ENCODE data around the gene CUBN.

Gene CUBN

DNA sequence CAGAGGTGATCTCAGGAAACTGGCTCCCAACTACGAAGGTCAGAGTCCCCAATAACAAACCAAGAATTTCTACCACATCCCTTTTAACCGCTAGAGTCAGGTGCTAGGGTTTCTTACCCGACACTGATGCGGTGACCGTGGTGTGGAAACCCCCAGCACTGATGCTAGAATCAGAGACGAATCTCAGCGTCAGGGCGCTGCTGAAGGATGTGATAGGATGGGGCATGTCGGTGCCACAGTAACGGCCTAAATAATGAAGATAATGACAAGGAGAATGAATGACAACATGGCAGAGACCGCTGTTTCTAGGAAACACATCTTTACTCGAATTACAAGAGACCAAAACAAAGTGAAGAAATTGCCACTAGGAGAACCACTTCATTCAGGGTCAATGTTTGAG lies 181.2 kb downstream of the CUBN start:
- H3K9ac ChIP-seq (ENCODE audit: low read depth, low read length), result no peak overlapping the region
- no peaks in the 10 kb centered on the region for H3K36me3 ChIP-seq (ENCODE audit: insufficient read depth, low read length)
- H3K9me3 ChIP-seq (replicated peaks; ENCODE audit: low read length), result no peaks in the 10 kb centered on the region
- peaks cover 29% of the 10 kb centered on the region for H3K4me1 ChIP-seq (ENCODE audit: control insufficient read depth, insufficient read depth, low read length)
- no peak overlapping the region for H3K4me3 ChIP-seq (ENCODE audit: low read length)
- H3K4me2 ChIP-seq (ENCODE audit: low read length), result no peak overlapping the region
- H3K27me3 ChIP-seq (ENCODE audit: control insufficient read depth, insufficient read depth, low read length), result no peaks in the 10 kb centered on the region

DNA sequence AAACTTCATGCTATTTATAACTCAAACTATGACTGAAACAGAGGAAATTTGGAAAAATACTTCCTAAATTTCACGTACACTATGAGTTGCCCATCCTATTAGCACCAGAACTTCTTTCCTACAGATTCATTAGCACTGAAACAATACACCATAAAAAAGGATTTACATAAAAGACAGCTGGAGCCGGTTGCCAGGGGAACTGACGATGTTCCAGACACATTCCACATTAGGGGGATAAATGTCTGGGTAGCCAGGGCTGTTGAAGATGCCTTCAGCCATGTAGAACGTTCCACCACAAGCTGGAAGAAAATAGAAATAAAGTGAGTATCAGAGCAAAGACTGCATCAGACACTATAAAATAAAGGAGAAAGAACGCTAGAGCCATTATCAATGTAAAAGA lies 182.5 kb downstream of the CUBN start:
- Histone ChIP-seq H3K27me3 (ENCODE audit: control insufficient read depth, insufficient read depth, low read length) (no peaks in the 10 kb centered on the region), H3K4me1 (ENCODE audit: control insufficient read depth, insufficient read depth, low read length) (peaks cover 35% of the 10 kb centered on the region), H3K4me2 (ENCODE audit: low read length) (no peak overlapping the region), H3K9ac (ENCODE audit: low read depth, low read length) (no peak overlapping the region), H3K36me3 (ENCODE audit: insufficient read depth, low read length) (no peaks in the 10 kb centered on the region), H3K4me3 (ENCODE audit: low read length) (no peak overlapping the region), H3K9me3 (replicated peaks; ENCODE audit: low read length) (no peaks in the 10 kb centered on the region)

DNA sequence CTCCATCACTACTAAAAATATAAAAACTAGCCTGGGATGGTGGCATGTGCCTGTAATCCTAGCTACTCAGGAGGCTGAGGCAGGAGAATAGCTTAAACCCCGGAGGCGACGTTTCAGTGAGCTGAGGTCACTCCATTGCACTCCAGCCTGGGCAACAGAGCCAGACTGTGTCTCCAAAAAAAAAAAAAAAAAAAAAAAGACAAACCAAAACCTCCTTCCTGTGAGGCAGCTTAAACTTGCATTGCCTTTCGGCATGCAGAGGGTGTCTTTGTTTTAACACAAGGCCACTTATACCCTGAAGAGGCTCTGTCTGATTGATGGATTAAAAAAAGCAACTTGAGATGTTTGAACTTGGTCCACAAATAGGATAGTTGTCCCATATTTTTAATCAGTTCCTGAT lies 184.0 kb downstream of the CUBN start:
- Histone ChIP-seq H3K4me1 (ENCODE audit: control insufficient read depth, insufficient read depth, low read length) (peaks cover 25% of the 10 kb centered on the region), H3K27me3 (ENCODE audit: control insufficient read depth, insufficient read depth, low read length) (no peaks in the 10 kb centered on the region), H3K36me3 (ENCODE audit: insufficient read depth, low read length) (no peaks in the 10 kb centered on the region), H3K4me3 (ENCODE audit: low read length) (no peak overlapping the region), H3K9ac (ENCODE audit: low read depth, low read length) (no peak overlapping the region), H3K9me3 (replicated peaks; ENCODE audit: low read length) (no peaks in the 10 kb centered on the region), H3K4me2 (ENCODE audit: low read length) (no peak overlapping the region)

DNA sequence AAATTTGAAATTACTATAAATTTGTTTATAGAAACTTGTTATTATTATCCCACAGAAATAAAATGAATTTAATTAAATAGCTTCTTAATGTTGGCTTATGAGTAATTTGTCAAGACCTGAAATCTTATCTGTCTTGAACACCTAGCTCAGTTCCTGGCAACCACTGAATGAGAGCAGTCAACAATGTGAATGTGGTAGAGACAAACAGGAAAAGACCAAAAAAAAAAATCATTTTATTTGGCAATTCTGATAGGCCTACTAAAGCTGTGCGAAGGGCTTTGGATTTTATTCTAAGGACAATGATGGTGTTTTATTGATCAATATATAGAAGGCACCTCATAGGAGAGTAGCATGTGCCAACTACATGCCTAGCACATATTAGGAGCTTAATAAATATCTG lies 184.6 kb downstream of the CUBN start:
- H3K27me3 ChIP-seq (ENCODE audit: control insufficient read depth, insufficient read depth, low read length), result no peaks in the 10 kb centered on the region
- H3K9ac ChIP-seq (ENCODE audit: low read depth, low read length), result no peak overlapping the region
- H3K4me2 ChIP-seq (ENCODE audit: low read length), result no peak overlapping the region
- peaks cover 23% of the 10 kb centered on the region for H3K4me1 ChIP-seq (ENCODE audit: control insufficient read depth, insufficient read depth, low read length)
- H3K36me3 ChIP-seq (ENCODE audit: insufficient read depth, low read length), result no peaks in the 10 kb centered on the region
- no peaks in the 10 kb centered on the region for H3K9me3 ChIP-seq (replicated peaks; ENCODE audit: low read length)
- no peak overlapping the region for H3K4me3 ChIP-seq (ENCODE audit: low read length)

DNA sequence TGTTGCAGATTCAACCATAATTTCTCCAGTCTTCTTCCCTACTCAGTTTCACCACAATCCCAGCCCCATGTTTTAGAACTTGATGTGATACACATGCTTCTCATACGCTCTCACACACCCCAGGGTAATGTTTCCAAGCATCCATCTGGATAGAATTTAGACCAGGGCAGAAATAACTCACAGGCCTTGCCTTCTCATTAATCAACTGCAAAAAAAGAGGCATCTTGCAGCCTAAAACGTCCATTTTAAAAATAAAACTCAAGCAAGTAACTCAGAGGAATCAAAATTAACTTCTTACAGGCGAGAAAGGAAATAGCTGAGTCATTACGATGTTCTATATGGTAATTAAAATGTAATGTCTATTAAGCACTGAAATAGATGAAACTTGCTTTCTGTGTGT lies 185.2 kb downstream of the CUBN start:
- peak overlapping the region; percentile 39 for H3K4me2 ChIP-seq (ENCODE audit: low read length)
- H3K4me3 ChIP-seq (ENCODE audit: low read length), result no peak overlapping the region
- H3K4me1 ChIP-seq (ENCODE audit: control insufficient read depth, insufficient read depth, low read length), result peaks cover 23% of the 10 kb centered on the region
- no peaks in the 10 kb centered on the region for H3K9me3 ChIP-seq (replicated peaks; ENCODE audit: low read length)
- no peaks in the 10 kb centered on the region for H3K27me3 ChIP-seq (ENCODE audit: control insufficient read depth, insufficient read depth, low read length)
- H3K9ac ChIP-seq (ENCODE audit: low read depth, low read length), result peak overlapping the region; percentile 43
- H3K36me3 ChIP-seq (ENCODE audit: insufficient read depth, low read length), result no peaks in the 10 kb centered on the region

DNA sequence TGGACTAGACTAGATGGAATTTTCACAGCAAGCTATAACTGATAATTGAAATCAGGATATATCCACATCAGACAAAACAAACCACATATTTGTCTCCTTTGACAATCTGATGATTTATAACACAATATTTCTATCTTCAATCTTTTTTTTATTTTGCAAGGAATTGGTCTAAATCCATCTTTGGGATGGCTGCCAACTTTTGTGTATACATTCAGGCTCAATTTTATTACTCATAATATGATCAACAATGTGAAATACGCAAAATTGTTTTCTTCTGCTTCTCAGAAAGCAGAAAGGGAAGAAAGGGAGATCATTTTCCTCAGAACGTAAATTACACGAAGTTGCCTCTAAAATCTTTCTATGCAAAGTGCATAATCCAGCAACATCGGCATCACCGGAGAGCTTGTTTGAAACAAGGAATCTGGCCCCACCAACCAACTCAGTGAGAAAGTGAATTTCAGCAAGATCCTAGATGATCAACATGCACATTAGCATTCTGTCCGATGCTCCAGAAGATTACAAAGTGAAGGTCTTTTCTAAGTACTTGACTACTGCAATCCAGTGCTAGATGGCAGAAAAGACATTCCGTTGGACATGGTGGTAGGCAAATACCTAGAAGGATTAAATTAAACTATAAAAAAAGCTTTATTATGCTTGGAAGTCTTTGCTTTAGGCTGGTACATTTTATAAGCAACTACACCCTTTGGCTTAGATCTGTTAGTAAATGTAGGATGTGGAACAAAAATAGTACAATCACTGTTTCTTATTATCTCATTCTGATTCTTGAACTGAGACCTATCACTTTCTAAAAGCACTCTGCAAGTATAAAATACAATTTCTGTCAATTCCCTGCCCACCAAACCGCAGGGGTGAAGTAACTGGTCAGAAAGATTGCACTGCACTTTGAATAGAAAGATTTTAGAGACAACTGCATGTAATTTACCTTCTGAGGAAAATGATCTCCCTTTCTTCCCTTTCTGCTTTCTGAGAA lies 186.0 kb downstream of the CUBN start:
- Histone ChIP-seq H3K9ac (ENCODE audit: low read depth, low read length) (peak overlapping the region; percentile 43), H3K4me2 (ENCODE audit: low read length) (peak overlapping the region; percentile 39), H3K27me3 (ENCODE audit: control insufficient read depth, insufficient read depth, low read length) (no peaks in the 10 kb centered on the region), H3K9me3 (replicated peaks; ENCODE audit: low read length) (no peaks in the 10 kb centered on the region), H3K36me3 (ENCODE audit: insufficient read depth, low read length) (no peaks in the 10 kb centered on the region), H3K4me1 (ENCODE audit: control insufficient read depth, insufficient read depth, low read length) (peaks cover 23% of the 10 kb centered on the region), H3K4me3 (ENCODE audit: low read length) (no peak overlapping the region)

DNA sequence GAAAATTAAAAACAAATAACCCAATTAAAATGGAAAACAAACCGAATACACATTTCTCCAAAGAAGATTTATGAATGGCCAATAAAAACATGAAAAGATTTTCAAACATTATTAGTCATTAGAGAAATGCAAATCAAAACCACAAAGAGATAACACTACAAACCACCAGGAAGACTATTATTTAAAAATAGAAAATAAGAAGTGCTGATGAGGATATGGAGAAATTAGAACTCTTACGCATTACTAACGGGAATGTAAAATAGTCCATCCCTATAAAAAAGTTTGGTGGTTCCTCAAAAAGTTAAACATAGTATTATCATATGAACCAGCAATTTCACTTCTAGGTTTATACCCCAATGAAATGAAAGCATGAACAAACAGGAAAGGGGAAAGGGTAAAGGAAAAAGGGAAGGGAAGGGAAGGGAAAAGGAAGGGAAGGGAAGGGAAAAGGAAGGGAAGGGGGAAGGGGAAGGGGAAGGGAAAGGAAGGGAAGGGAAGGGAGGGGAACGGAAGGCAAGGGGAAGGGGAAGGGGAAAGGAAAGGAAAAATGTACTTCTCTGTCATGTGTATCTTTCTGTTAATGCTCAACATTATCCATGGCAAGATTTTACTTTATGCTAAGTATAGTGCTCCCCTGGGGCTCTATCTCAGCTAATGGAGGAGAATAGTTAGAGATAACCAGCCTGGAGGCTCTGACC lies 187.1 kb downstream of the CUBN start:
- Histone ChIP-seq H3K36me3 (ENCODE audit: insufficient read depth, low read length) (no peaks in the 10 kb centered on the region), H3K4me3 (ENCODE audit: low read length) (no peak overlapping the region), H3K9ac (ENCODE audit: low read depth, low read length) (no peak overlapping the region), H3K4me1 (ENCODE audit: control insufficient read depth, insufficient read depth, low read length) (peaks cover 23% of the 10 kb centered on the region), H3K4me2 (ENCODE audit: low read length) (no peak overlapping the region), H3K9me3 (replicated peaks; ENCODE audit: low read length) (no peaks in the 10 kb centered on the region), H3K27me3 (ENCODE audit: control insufficient read depth, insufficient read depth, low read length) (no peaks in the 10 kb centered on the region)

DNA sequence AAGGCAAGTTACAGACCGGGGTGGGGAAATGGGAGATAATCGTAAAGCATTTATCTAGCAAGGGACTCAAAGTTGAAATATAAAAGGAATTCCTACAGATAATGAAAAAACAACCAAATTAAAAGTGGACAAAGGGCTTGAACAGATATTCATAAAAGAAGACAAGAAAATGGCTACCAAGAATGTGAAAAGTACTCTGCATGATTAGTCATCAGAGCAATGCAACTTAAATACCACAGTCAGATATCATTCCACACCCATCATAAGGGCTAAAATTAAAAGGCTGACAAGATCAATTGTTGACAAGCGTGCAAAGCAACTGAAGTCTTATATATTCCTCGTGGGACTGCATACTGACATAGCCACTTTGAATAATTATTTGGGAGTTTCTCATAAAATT lies 187.7 kb downstream of the CUBN start:
- no peaks in the 10 kb centered on the region for H3K27me3 ChIP-seq (ENCODE audit: control insufficient read depth, insufficient read depth, low read length)
- H3K4me3 ChIP-seq (ENCODE audit: low read length), result no peak overlapping the region
- peaks cover 23% of the 10 kb centered on the region for H3K4me1 ChIP-seq (ENCODE audit: control insufficient read depth, insufficient read depth, low read length)
- no peaks in the 10 kb centered on the region for H3K36me3 ChIP-seq (ENCODE audit: insufficient read depth, low read length)
- H3K9me3 ChIP-seq (replicated peaks; ENCODE audit: low read length), result no peaks in the 10 kb centered on the region
- no peak overlapping the region for H3K4me2 ChIP-seq (ENCODE audit: low read length)
- H3K9ac ChIP-seq (ENCODE audit: low read depth, low read length), result no peak overlapping the region

DNA sequence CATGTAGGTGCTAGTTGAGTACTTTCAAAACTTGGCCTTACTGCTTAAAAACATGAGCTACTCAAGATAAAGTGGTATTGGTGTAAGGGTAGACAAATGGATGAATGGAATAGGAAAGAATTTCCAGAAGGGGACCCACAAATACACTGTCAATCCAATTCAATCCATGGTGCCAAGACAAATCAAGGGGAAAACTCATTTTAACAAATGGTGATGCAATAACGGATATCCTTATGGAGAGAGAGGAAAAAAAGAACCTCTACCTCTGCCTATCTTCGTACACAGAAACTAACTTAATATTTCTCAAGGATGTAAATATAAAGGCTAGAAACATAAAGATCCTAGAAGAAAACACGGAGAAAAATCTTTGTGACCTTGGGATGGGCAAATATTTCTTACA lies 188.5 kb downstream of the CUBN start:
- Histone ChIP-seq H3K36me3 (ENCODE audit: insufficient read depth, low read length) (no peaks in the 10 kb centered on the region), H3K4me2 (ENCODE audit: low read length) (no peak overlapping the region), H3K4me1 (ENCODE audit: control insufficient read depth, insufficient read depth, low read length) (peaks cover 23% of the 10 kb centered on the region), H3K4me3 (ENCODE audit: low read length) (no peak overlapping the region), H3K27me3 (ENCODE audit: control insufficient read depth, insufficient read depth, low read length) (no peaks in the 10 kb centered on the region), H3K9ac (ENCODE audit: low read depth, low read length) (no peak overlapping the region), H3K9me3 (replicated peaks; ENCODE audit: low read length) (no peaks in the 10 kb centered on the region)

DNA sequence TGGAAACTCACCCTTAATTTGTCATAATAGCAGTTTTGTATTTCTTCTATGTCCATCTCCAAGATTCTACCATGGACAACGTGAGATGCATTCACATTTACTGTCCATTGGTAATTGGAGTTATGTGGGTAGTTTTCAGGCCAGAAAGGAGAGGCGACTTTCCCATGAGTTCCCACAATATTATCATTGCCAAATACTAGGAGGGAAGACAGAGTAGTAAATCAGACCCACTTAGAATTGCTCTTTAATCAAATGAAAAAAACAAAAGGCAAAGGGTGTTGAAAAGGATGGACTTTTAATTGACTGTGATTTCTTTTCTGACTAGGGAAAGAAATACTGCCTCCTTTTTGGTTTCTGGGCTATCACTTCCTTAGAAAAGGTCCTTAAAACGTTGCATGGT lies 190.7 kb downstream of the CUBN start:
- H3K36me3 ChIP-seq (ENCODE audit: insufficient read depth, low read length), result no peaks in the 10 kb centered on the region
- H3K9me3 ChIP-seq (replicated peaks; ENCODE audit: low read length), result no peaks in the 10 kb centered on the region
- no peaks in the 10 kb centered on the region for H3K27me3 ChIP-seq (ENCODE audit: control insufficient read depth, insufficient read depth, low read length)
- H3K4me3 ChIP-seq (ENCODE audit: low read length), result no peak overlapping the region
- no peak overlapping the region for H3K9ac ChIP-seq (ENCODE audit: low read depth, low read length)
- no peak overlapping the region for H3K4me2 ChIP-seq (ENCODE audit: low read length)
- peaks cover 15% of the 10 kb centered on the region for H3K4me1 ChIP-seq (ENCODE audit: control insufficient read depth, insufficient read depth, low read length)

DNA sequence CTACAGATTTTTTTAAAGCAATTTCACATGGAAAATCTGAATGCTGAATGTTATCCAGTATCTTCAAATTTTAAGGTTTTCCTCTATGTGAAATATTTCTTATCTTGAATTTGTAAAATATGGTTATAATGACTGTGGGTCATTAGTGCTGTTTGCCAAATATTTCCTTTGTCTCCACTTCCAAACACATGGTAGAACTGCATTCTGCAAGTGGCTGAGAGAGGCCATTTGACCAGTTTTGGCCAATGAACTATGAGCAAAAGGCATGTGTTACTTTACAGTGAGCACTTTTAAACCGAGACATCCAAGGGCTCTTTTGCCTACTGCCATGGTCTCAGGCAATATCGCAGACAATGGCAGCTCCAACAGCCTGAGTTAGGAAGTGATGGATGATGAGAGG lies 195.2 kb downstream of the CUBN start:
- Histone ChIP-seq H3K9ac (ENCODE audit: low read depth, low read length) (no peak overlapping the region), H3K27me3 (ENCODE audit: control insufficient read depth, insufficient read depth, low read length) (no peaks in the 10 kb centered on the region), H3K9me3 (replicated peaks; ENCODE audit: low read length) (no peaks in the 10 kb centered on the region), H3K4me3 (ENCODE audit: low read length) (no peak overlapping the region), H3K36me3 (ENCODE audit: insufficient read depth, low read length) (no peaks in the 10 kb centered on the region), H3K4me1 (ENCODE audit: control insufficient read depth, insufficient read depth, low read length) (peaks cover 8% of the 10 kb centered on the region), H3K4me2 (ENCODE audit: low read length) (no peak overlapping the region)
